Heart left ventricle (tissue), 13 donors: ENCODE measurements around the gene ZNF354B.

Source experiments
- POLR2A ChIP-seq, 2 donors: fragments of 450-650 bp; IDR thresholded peaks; one replicate each; pipeline ENCODE4 v1.6.1; 2017; ENCODE audit warnings: antibody characterized with exemption in 2 of 2, mild to moderate bottlenecking in 2 of 2, moderate library complexity in 2 of 2
- TF ChIP-seq, protein P1 (sequence below), 12 donors: fragments of 200-600 bp; sonication (generic) in 4 of 12; IDR thresholded peaks; one replicate each; pipeline versions ENCODE4 v1.5.0 to v1.8.0; 2018 to 2022; ENCODE audit warnings: antibody characterized with exemption in 12 of 12, mild to moderate bottlenecking in 5 of 12
- donor health status: ischemic (EF 13 %, LVEDD 7.1; RV severe dilation, severe dysfunction).
- donor health status: DM: no; HTN: yes; CAD: no.
- donor health status: DM: no; HTN: no; CAD: no.
- donor health status: ischemic (EF 25% LVEDD 6.9; RV normal size, moderate dysfunction).
- donor health status: ischemic (EF 25% LVEDD 5.7; RV mildly dilated, moderate dysfunction).
- donor health status: ischemic (EF 35%, LVEDD 5.7; RV mildly dilated, moderate dysfunction).
- donor health status: nonischemic (EF 11% LVEDD 7.7; RV severe dilation, severe dysfunction).
- donor health status: DM: yes; HTN: yes; CAD: no.
- donor health status: PGD.
- donor health status: ischemic (EF 29% LVEDD 5.4; RV normal size, mild dysfunction).
- donor health status: nonischemic (EF 23%, LVEDD 6.1; RV moderate dilation, normal function).

- TF ChIP-seq POLR2A (IDR thresholded peaks at IDR 0.05): no peak
- TF ChIP-seq, protein P1, sequence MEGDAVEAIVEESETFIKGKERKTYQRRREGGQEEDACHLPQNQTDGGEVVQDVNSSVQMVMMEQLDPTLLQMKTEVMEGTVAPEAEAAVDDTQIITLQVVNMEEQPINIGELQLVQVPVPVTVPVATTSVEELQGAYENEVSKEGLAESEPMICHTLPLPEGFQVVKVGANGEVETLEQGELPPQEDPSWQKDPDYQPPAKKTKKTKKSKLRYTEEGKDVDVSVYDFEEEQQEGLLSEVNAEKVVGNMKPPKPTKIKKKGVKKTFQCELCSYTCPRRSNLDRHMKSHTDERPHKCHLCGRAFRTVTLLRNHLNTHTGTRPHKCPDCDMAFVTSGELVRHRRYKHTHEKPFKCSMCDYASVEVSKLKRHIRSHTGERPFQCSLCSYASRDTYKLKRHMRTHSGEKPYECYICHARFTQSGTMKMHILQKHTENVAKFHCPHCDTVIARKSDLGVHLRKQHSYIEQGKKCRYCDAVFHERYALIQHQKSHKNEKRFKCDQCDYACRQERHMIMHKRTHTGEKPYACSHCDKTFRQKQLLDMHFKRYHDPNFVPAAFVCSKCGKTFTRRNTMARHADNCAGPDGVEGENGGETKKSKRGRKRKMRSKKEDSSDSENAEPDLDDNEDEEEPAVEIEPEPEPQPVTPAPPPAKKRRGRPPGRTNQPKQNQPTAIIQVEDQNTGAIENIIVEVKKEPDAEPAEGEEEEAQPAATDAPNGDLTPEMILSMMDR (IDR thresholded peaks at IDR 0.05): no peak
Observed at GRCh38 chr5:178854284-178854683, 5.5 kb upstream of the ZNF354B start.
